Fibroblast of lung (primary cell): ENCODE data around the gene MAP4K3.

Experiments used
- CTCF ChIP-seq, 2 donors: IDR thresholded peaks in 1 of 2; conservative IDR thresholded peaks in 1 of 2; 1 replicate in 1 of 2; 2 replicates in 1 of 2; pipeline ENCODE4 v1.5.1; 2011 to 2012; ENCODE audit warnings: low read length in 2 of 2, control low read depth in 1 of 2, inconsistent platforms in 1 of 2, low read depth in 1 of 2, mild to moderate bottlenecking in 1 of 2
- EZH2 ChIP-seq: IDR thresholded peaks from 2 replicates; pipeline ENCODE4 v1.5.1; 2012; ENCODE audit warnings: low read length, control low read depth, mild to moderate bottlenecking; ENCODE audit errors: missing control alignments

GRCh38 chr2:39408351-39409136, 28.5 kb downstream of the MAP4K3 start:
- TF ChIP-seq CTCF (conservative IDR thresholded peaks at IDR 0.05 in 1 of 2, IDR thresholded peaks at IDR 0.05 in 1 of 2; ENCODE audit: low read depth in 1 of 2, low read length in 2 of 2), result no peak
- TF ChIP-seq EZH2, result no peak
